ENCODE results near the gene P3H2. TPM values are rescaled to one million over a fixed set of nuclear protein-coding genes. Genes with fewer than 3 reads are reported as not detected.

Gene P3H2
- total and polyA plus RNA-seq, 2 of the 4 experiments (the other 2 are of a cell fraction) = 54.7 to 64.3 TPM

- Histone ChIP-seq H3K9me3 (ENCODE audit: control insufficient read depth, insufficient read depth, low read length) (no peaks in the 10 kb centered on the region), H3K9me1 (ENCODE audit: insufficient read depth, low read length) (peaks cover 2% of the 10 kb centered on the region; the same call in 1 of the 2 replicates), H3K4ac (ENCODE audit: low read depth, low read length) (no peak overlapping the region), H2AFZ (replicated peaks; ENCODE audit: low read length, poor library complexity) (no peak overlapping the region), H3K4me1 (ENCODE audit: control insufficient read depth, insufficient read depth, low read length) (peaks cover 4% of the 10 kb centered on the region; the same call in 1 of the 2 replicates), H4K5ac (ENCODE audit: low read depth, low read length) (no peak overlapping the region), H4K8ac (ENCODE audit: low read depth in 2 of 2, low read length in 2 of 2) (no peak overlapping the region), H2BK120ac (ENCODE audit: low read depth, low read length) (no peak overlapping the region), H4K20me1 (ENCODE audit: insufficient read depth, low read length) (no peaks in the 10 kb centered on the region), H3K23ac (ENCODE audit: low read depth, low read length) (no peak overlapping the region), H4K91ac (ENCODE audit: insufficient read depth, low read depth, low read length) (no peak overlapping the region), H3K27ac (ENCODE audit: insufficient read depth, low read length) (no peak overlapping the region), H3K79me1 (ENCODE audit: low read depth in 1 of 2, low read length in 2 of 2) (no peaks in the 10 kb centered on the region), H3K56ac (ENCODE audit: extremely low read depth, insufficient read depth, low read length) (no peak overlapping the region), H3K4me2 (ENCODE audit: low read depth, low read length) (no peak overlapping the region), H2AK5ac (ENCODE audit: low read depth, low read length) (no peak overlapping the region), H2BK5ac (ENCODE audit: low read depth, low read length, poor library complexity, severe bottlenecking) (no peak overlapping the region), H3K14ac (replicated peaks; ENCODE audit: low read depth, low read length) (no peak overlapping the region), H3K27me3 (ENCODE audit: control insufficient read depth, insufficient read depth, low read length) (no peaks in the 10 kb centered on the region), H3K18ac (ENCODE audit: low read depth, low read length) (no peak overlapping the region), H2BK20ac (ENCODE audit: low read depth, low read length) (no peak overlapping the region), H3K4me3 (ENCODE audit: insufficient read depth, low read depth, low read length) (no peak overlapping the region), H3K9ac (ENCODE audit: low read depth, low read length) (no peak overlapping the region), H2BK15ac (ENCODE audit: low read depth, low read length) (no peak overlapping the region), H3K36me3 (ENCODE audit: control insufficient read depth, insufficient read depth, low read length) (no peaks in the 10 kb centered on the region), H2AK9ac (replicated peaks; ENCODE audit: low read depth, low read length, poor library complexity) (no peak overlapping the region)
- ATAC-seq (ENCODE audit: low read depth) = no peak
- WGBS, 2 experiments (ENCODE audit: extremely low coverage in 2 of 2, insufficient read length in 1 of 2) = no CpG with 5 or more reads among the region's 1 CpG
- in situ Hi-C loops (cut with MboI; ENCODE audit: low sequenced_read_pairs) = no loop called here
- POLR2A ChIA-PET (ENCODE audit: unreplicated experiment) = no interaction called here
- CTCF ChIA-PET = no interaction called here
- dilution Hi-C loops (cut with HindIII; ENCODE audit: low sequenced_read_pairs, unreplicated experiment) = no loop called here
- no peak for TF ChIP-seq RCOR1 (IDR thresholded peaks at IDR 0.05; ENCODE audit: insufficient replicate concordance, low read length)
- TF ChIP-seq SMC3 (IDR thresholded peaks at IDR 0.05; ENCODE audit: low read depth, low read length) = no peak
- TF ChIP-seq BHLHE40 (IDR thresholded peaks at IDR 0.05; ENCODE audit: low read depth, low read length) = no peak
- no peak for TF ChIP-seq ELK1 (IDR thresholded peaks at IDR 0.05; ENCODE audit: borderline replicate concordance, low read depth, low read length)
- no peak for TF ChIP-seq USF2 (IDR thresholded peaks at IDR 0.05; ENCODE audit: low read depth, low read length)
- no peak for TF ChIP-seq NFE2L2 (IDR thresholded peaks at IDR 0.05; ENCODE audit: low read depth, low read length)
- no peak for TF ChIP-seq MXI1 (IDR thresholded peaks at IDR 0.05; ENCODE audit: borderline replicate concordance, low read depth, low read length)
- TF ChIP-seq POLR2A (IDR thresholded peaks at IDR 0.05; ENCODE audit: low read depth, low read length) = no peak
- TF ChIP-seq FOS (IDR thresholded peaks at IDR 0.05; ENCODE audit: low read depth, low read length) = no peak
- no peak for TF ChIP-seq RAD21 (IDR thresholded peaks at IDR 0.05; ENCODE audit: low read length)
- TF ChIP-seq RFX5 (IDR thresholded peaks at IDR 0.05; ENCODE audit: low read depth, low read length) = no peak
- TF ChIP-seq CEBPB (IDR thresholded peaks at IDR 0.05; ENCODE audit: low read depth, low read length) = no peak
- TF ChIP-seq MAZ (IDR thresholded peaks at IDR 0.05; ENCODE audit: borderline replicate concordance, low read depth, low read length) = no peak
- TF ChIP-seq MAFK (IDR thresholded peaks at IDR 0.05; ENCODE audit: low read depth, low read length) = no peak
- no peak for TF ChIP-seq CHD1 (IDR thresholded peaks at IDR 0.05; ENCODE audit: low read depth, low read length)
- intact Hi-C loops (cut with micrococcal nuclease) = no loop called here
- DNase-seq = no peak
- BruUV-seq (replicated peaks) = no TSS peak
Measured at GRCh38 chr3:189911001-189911400, 209.7 kb downstream of the P3H2 start.

Measured in IMR-90 (cell line).